A549 treated with dexamethasone at 1 μM for 4 hours (cell line): ENCODE measurements around the gene HRCT1. TPM values are rescaled to one million over a fixed set of nuclear protein-coding genes. Genes with fewer than 3 reads are reported as not detected.

ENCODE experiments used
- total RNA-seq: library from RNA; stranded (reverse); fragments of 200-300 nt; extraction: Qiagen RNA extraction; gene quantifications from 5 replicates; pipeline ENCODE4 v1.2.3, GENCODE V29; 2022

HRCT1 gene
- total RNA-seq: 0.14 to 0.40 TPM (median 0.18 TPM) in 5 replicates

DNA sequence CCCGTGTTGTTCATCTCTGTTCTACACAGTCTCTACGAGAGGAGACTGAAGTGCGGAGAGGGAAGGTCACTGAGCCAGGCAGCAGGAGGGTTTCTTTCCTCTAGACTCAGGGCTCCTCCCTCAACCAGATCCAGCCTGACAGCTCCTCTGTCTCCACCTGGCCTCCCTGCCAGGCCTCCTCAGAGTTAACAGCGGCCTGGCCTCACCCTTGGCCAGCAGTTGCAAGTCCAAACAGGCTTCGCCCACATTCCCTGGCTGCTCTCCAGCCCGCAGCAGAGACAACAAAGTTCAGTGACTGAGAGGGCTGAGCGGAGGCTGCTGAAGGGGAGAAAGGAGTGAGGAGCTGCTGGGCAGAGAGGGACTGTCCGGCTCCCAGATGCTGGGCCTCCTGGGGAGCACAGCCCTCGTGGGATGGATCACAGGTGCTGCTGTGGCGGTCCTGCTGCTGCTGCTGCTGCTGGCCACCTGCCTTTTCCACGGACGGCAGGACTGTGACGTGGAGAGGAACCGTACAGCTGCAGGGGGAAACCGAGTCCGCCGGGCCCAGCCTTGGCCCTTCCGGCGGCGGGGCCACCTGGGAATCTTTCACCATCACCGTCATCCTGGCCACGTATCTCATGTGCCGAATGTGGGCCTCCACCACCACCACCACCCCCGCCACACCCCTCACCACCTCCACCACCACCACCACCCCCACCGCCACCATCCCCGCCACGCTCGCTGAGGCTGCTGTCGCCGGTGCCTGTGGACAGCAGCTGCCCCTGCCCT is at the start of gene HRCT1:
Gene HRCT1, plus strand, starts transcription at position 291 of the 768 bp plus-strand sequence. Its CDS starts 86 bp downstream, at position 377.

GRCh38 chr9:35870351-35870923 is 35.6 kb upstream of the HRCT1 start, which contains the start of gene OR13J1:
TSS of gene OR13J1 (minus strand) at chr9:35870401. CDS start at chr9:35870401, 0 bp downstream.

GRCh38 chr9:35909274-35909673 is 3.3 kb downstream of the HRCT1 start, which contains the start of gene SPAAR:
TSS of gene SPAAR (plus strand) at chr9:35909490. CDS start at chr9:35910464, 974 bp downstream.

Other genes starting within 250 kb of the HRCT1 start
- gene RMRP, start 248.2 kb upstream of the HRCT1 start, total RNA-seq: 4.7 to 10.3 TPM (median 5.3 TPM) in 3 of 5 replicates, not detected in the others
- gene CCDC107, start 247.9 kb upstream of the HRCT1 start, total RNA-seq: 24.5 to 32.3 TPM (median 29.5 TPM) in 5 replicates
- gene ARHGEF39, start 241.0 kb upstream of the HRCT1 start, total RNA-seq: 11.5 to 16.2 TPM (median 15.4 TPM) in 5 replicates
- gene CA9, start 232.3 kb upstream of the HRCT1 start, total RNA-seq: 5.6 to 10.5 TPM (median 8.9 TPM) in 5 replicates
- gene TPM2, start 216.3 kb upstream of the HRCT1 start, total RNA-seq: 663 to 742 TPM (median 711 TPM) in 5 replicates
- 103 to 127 TPM (median 113 TPM) in 5 replicates for gene TLN1, start 174.0 kb upstream of the HRCT1 start, total RNA-seq
- gene CREB3, start 173.5 kb upstream of the HRCT1 start, total RNA-seq: 52.5 to 59.5 TPM (median 55.6 TPM) in 5 replicates
- gene GBA2, start 157.0 kb upstream of the HRCT1 start, total RNA-seq: 22.8 to 39.1 TPM (median 34.1 TPM) in 5 replicates
- gene RGP1, start 156.9 kb upstream of the HRCT1 start, total RNA-seq: 11.9 to 19.3 TPM (median 18.8 TPM) in 5 replicates
- gene MSMP, start 151.9 kb upstream of the HRCT1 start, total RNA-seq: not detected in 5 replicates
- 3.6 to 6.2 TPM (median 5.0 TPM) in 5 replicates for gene NPR2, start 114.6 kb upstream of the HRCT1 start, total RNA-seq
- gene SPAG8, start 93.9 kb upstream of the HRCT1 start, total RNA-seq: 0.24 to 0.51 TPM (median 0.34 TPM) in 5 replicates
- 73.2 to 94.8 TPM (median 82.2 TPM) in 5 replicates for gene HINT2, start 91.2 kb upstream of the HRCT1 start, total RNA-seq
- not detected in 5 replicates for gene FAM221B, start 77.5 kb upstream of the HRCT1 start, total RNA-seq
- 2.1 to 4.5 TPM (median 3.6 TPM) in 5 replicates for gene TMEM8B, start 77.0 kb upstream of the HRCT1 start, total RNA-seq
- not detected in 5 replicates for gene OR13J1, start 35.8 kb upstream of the HRCT1 start, total RNA-seq
- 0.10 to 0.20 TPM (median 0.15 TPM) in 4 of 5 replicates, not detected in the other for gene SPAAR, start 3.3 kb downstream of the HRCT1 start, total RNA-seq
- not detected in 5 replicates for gene OR2S2, start 52.0 kb downstream of the HRCT1 start, total RNA-seq
- gene RECK, start 130.7 kb downstream of the HRCT1 start, total RNA-seq: 5.0 to 6.0 TPM (median 5.7 TPM) in 5 replicates
- 7.5 to 9.9 TPM (median 8.9 TPM) in 5 replicates for gene GLIPR2, start 230.5 kb downstream of the HRCT1 start, total RNA-seq